Measurements from ENCODE around the gene SDE2. TPM values are rescaled to one million over a fixed set of nuclear protein-coding genes. Genes with fewer than 3 reads are reported as not detected.

SDE2 gene
- total RNA-seq, 1 experiment from 2014 or later: 18.3 TPM

DNA sequence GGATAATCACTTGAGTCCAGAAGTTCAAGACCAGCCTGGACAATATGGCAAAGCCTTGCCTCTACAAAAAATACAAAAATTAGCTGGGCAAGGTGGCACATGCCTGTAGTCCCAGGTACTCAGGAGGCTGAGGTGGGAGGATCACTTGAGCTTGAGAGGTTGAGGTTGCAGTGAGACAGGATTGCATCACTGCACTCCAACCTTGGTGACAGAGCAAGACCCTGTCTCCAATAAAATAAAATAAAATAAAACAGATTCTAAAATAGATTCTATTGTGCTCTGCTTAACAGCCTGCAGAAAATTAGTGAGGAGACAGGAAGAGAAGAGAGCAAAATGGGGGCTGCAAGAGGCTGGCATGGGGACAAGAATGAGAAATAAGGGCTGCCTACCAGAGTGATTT lies 7.5 kb upstream of the SDE2 start:
- in situ Hi-C loops (cut with HindIII; ENCODE audit: low pct_unique_long_range_greater_than_20kb, low sequenced_read_pairs): no loop called here
- no peaks in the 10 kb centered on the region for H3K9me3 ChIP-seq (ENCODE audit: control insufficient read depth, insufficient read depth, low read depth, low read length)
- CTCF ChIA-PET: no interaction called here

DNA sequence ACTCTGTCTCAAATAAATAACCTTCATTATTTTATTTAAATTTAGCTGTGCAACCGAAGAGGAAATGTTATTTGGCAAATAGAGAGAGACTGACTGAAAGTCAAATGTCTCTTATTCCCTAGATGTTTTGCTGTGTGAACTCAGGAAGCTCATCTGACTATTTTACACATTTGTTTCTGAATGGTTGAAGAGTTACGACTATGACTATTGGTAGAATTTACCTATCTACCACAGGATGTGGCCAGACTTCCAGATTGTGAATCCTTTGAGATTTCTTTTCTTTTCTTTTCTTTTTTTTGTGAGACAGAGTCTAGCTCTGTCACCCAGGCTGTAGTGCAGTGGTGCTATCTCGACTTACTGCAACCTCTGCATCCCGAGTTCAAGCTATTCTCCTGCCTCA lies 5.3 kb upstream of the SDE2 start:
- no peak for DNase-seq (ENCODE audit: low read depth, low spot score)
- Histone ChIP-seq H3K9me3 (ENCODE audit: control insufficient read depth, insufficient read depth, low read depth, low read length) (no peaks in the 10 kb centered on the region), H3K4me3 (ENCODE audit: low read depth in 2 of 2, low read length in 2 of 2) (no peak overlapping the region), H3K27ac (ENCODE audit: low read length) (no peak overlapping the region), H3K4me1 (ENCODE audit: control insufficient read depth, insufficient read depth, low read length) (peaks cover 6% of the 10 kb centered on the region), H3K36me3 (ENCODE audit: control insufficient read depth, insufficient read depth, low read length) (no peaks in the 10 kb centered on the region), H3K27me3 (ENCODE audit: control insufficient read depth, insufficient read depth, low read length) (no peaks in the 10 kb centered on the region)
- ChIA-PET CTCF (no interaction called here), POLR2A (no interaction called here)
- no peak for ATAC-seq
- no TSS peak for BruUV-seq (replicated peaks)
- in situ Hi-C loops (cut with HindIII; ENCODE audit: low pct_unique_long_range_greater_than_20kb, low sequenced_read_pairs) (no loop called here), intact Hi-C loops (cut with micrococcal nuclease; ENCODE audit: unreplicated experiment) (no loop called here)
- no peak for TF ChIP-seq POLR2AphosphoS5 (IDR thresholded peaks at IDR 0.05; ENCODE audit: low read depth, low read length)
- TF ChIP-seq SIN3A (IDR thresholded peaks at IDR 0.05; ENCODE audit: borderline replicate concordance, insufficient read depth, low read depth, low read length): no peak
- no peak for TF ChIP-seq TCF7L2 (IDR thresholded peaks at IDR 0.05; ENCODE audit: low read depth, low read length)
- TF ChIP-seq, protein P1, sequence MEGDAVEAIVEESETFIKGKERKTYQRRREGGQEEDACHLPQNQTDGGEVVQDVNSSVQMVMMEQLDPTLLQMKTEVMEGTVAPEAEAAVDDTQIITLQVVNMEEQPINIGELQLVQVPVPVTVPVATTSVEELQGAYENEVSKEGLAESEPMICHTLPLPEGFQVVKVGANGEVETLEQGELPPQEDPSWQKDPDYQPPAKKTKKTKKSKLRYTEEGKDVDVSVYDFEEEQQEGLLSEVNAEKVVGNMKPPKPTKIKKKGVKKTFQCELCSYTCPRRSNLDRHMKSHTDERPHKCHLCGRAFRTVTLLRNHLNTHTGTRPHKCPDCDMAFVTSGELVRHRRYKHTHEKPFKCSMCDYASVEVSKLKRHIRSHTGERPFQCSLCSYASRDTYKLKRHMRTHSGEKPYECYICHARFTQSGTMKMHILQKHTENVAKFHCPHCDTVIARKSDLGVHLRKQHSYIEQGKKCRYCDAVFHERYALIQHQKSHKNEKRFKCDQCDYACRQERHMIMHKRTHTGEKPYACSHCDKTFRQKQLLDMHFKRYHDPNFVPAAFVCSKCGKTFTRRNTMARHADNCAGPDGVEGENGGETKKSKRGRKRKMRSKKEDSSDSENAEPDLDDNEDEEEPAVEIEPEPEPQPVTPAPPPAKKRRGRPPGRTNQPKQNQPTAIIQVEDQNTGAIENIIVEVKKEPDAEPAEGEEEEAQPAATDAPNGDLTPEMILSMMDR (IDR thresholded peaks at IDR 0.05): no peak
- TF ChIP-seq, protein P2, sequence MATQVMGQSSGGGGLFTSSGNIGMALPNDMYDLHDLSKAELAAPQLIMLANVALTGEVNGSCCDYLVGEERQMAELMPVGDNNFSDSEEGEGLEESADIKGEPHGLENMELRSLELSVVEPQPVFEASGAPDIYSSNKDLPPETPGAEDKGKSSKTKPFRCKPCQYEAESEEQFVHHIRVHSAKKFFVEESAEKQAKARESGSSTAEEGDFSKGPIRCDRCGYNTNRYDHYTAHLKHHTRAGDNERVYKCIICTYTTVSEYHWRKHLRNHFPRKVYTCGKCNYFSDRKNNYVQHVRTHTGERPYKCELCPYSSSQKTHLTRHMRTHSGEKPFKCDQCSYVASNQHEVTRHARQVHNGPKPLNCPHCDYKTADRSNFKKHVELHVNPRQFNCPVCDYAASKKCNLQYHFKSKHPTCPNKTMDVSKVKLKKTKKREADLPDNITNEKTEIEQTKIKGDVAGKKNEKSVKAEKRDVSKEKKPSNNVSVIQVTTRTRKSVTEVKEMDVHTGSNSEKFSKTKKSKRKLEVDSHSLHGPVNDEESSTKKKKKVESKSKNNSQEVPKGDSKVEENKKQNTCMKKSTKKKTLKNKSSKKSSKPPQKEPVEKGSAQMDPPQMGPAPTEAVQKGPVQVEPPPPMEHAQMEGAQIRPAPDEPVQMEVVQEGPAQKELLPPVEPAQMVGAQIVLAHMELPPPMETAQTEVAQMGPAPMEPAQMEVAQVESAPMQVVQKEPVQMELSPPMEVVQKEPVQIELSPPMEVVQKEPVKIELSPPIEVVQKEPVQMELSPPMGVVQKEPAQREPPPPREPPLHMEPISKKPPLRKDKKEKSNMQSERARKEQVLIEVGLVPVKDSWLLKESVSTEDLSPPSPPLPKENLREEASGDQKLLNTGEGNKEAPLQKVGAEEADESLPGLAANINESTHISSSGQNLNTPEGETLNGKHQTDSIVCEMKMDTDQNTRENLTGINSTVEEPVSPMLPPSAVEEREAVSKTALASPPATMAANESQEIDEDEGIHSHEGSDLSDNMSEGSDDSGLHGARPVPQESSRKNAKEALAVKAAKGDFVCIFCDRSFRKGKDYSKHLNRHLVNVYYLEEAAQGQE (IDR thresholded peaks at IDR 0.05; ENCODE audit: insufficient read depth in 1 of 2, low read depth in 2 of 2, low read length in 1 of 2): no peak

More for the DNA sequence above, 7.5 kb upstream of the SDE2 start:
- H3K4me1 ChIP-seq (ENCODE audit: control insufficient read depth, insufficient read depth, low read length): no peaks in the 10 kb centered on the region; the same call in 1 of the 2 replicates
- BruUV-seq (replicated peaks): no TSS peak
- ATAC-seq: no peak
- no peak for DNase-seq (ENCODE audit: low read depth, low spot score)
- TF ChIP-seq, protein P1 (IDR thresholded peaks at IDR 0.05): no peak
- TF ChIP-seq SIN3A (IDR thresholded peaks at IDR 0.05; ENCODE audit: borderline replicate concordance, insufficient read depth, low read depth, low read length) (no peak), POLR2AphosphoS5 (IDR thresholded peaks at IDR 0.05; ENCODE audit: low read depth, low read length) (no peak), TCF7L2 (IDR thresholded peaks at IDR 0.05; ENCODE audit: low read depth, low read length) (no peak)
- TF ChIP-seq, protein P2 (IDR thresholded peaks at IDR 0.05; ENCODE audit: insufficient read depth in 1 of 2, low read depth in 2 of 2, low read length in 1 of 2): no peak
- intact Hi-C loops (cut with micrococcal nuclease; ENCODE audit: unreplicated experiment): no loop called here
- no peaks in the 10 kb centered on the region for H3K27me3 ChIP-seq (ENCODE audit: control insufficient read depth, insufficient read depth, low read length)
- H3K27ac ChIP-seq (ENCODE audit: low read length): no peak overlapping the region
- POLR2A ChIA-PET: interaction anchor here (0.7 kb wide), 1 partner anchor 58 kb away, joined by 3 read pairs; no protein-coding TSS in a partner anchor
- H3K4me3 ChIP-seq (ENCODE audit: low read depth in 2 of 2, low read length in 2 of 2): no peak overlapping the region
- H3K36me3 ChIP-seq (ENCODE audit: control insufficient read depth, insufficient read depth, low read length): no peaks in the 10 kb centered on the region
